ENCODE results near the gene ELAC2.

The ELAC2 gene

DNA sequence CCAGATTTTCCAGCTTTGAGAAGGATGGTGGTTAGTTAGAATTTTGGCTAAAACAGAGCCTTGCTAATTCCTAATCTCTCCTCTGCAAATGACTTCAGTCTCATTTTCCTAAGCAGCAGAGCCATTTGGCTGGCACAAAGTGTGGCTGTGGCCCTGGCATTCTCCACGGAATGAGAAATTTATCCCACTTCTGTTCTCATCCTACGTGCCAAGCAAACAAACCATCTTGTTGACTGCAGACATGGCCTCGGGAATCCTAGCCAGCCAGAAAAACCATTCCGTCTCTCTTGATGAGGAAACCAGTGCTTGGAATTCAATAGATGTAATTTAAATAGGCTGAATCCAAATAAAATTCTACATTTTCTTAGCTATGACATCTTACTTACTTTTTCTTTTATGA lies 34.1 kb upstream of the ELAC2 start:
- no CpG with 5 or more reads among the region's 4 CpGs for WGBS, 2 donors (ENCODE audit: extremely low coverage in 2 of 2, insufficient read length in 2 of 2, insufficient replicate concordance in 1 of 2)
- Histone ChIP-seq H2AFZ (ENCODE audit: low read length) (no peak overlapping the region), H4K91ac (ENCODE audit: low read depth, low read length, poor library complexity) (no peak overlapping the region), H3K4me2 (ENCODE audit: insufficient read depth, low read length, poor library complexity, severe bottlenecking) (no peak overlapping the region), H2BK5ac (ENCODE audit: low read length) (no peak overlapping the region), H3K4me1 (ENCODE audit: control insufficient read depth in 2 of 2, insufficient read depth in 1 of 2, low read depth in 1 of 2, low read length in 2 of 2) (no peaks in the 10 kb centered on the region), H2AK5ac (ENCODE audit: low read depth, low read length) (no peak overlapping the region), H3K4me3 (ENCODE audit: low read length in 2 of 2) (no peak overlapping the region), H3K9me3 (replicated peaks in 1 of 2; ENCODE audit: control insufficient read depth in 2 of 2, insufficient read depth in 1 of 2, low read depth in 1 of 2, low read length in 2 of 2) (peaks cover 0 to 1% of the 10 kb centered on the region in 2 donors), H2BK15ac (ENCODE audit: low read length) (no peak overlapping the region), H2BK120ac (ENCODE audit: low read depth, low read length) (no peak overlapping the region), H3K27me3 (ENCODE audit: control insufficient read depth in 3 of 3, insufficient read depth in 3 of 3, low read depth in 1 of 3, low read length in 3 of 3) (no peaks in the 10 kb centered on the region), H3K36me3 (replicated peaks in 1 of 2; ENCODE audit: control insufficient read depth in 2 of 2, insufficient read depth in 2 of 2, low read length in 2 of 2) (no peaks in the 10 kb centered on the region), H3K9ac (ENCODE audit: low read depth, low read length, poor library complexity) (no peak overlapping the region), H3K23ac (ENCODE audit: low read depth, low read length, poor library complexity) (no peak overlapping the region), H2BK12ac (ENCODE audit: low read length) (no peak overlapping the region), H3K79me1 (ENCODE audit: low read depth, low read length) (no peaks in the 10 kb centered on the region), H3K27ac (replicated peaks; ENCODE audit: low read length) (no peak overlapping the region), H3K14ac (ENCODE audit: low read length) (no peak overlapping the region), H3K4ac (ENCODE audit: low read length) (no peak overlapping the region), H3K18ac (ENCODE audit: low read length) (no peak overlapping the region), H4K8ac (ENCODE audit: low read depth, low read length) (no peak overlapping the region)
- DNase-seq (ENCODE audit: low spot score) = no peak

DNA sequence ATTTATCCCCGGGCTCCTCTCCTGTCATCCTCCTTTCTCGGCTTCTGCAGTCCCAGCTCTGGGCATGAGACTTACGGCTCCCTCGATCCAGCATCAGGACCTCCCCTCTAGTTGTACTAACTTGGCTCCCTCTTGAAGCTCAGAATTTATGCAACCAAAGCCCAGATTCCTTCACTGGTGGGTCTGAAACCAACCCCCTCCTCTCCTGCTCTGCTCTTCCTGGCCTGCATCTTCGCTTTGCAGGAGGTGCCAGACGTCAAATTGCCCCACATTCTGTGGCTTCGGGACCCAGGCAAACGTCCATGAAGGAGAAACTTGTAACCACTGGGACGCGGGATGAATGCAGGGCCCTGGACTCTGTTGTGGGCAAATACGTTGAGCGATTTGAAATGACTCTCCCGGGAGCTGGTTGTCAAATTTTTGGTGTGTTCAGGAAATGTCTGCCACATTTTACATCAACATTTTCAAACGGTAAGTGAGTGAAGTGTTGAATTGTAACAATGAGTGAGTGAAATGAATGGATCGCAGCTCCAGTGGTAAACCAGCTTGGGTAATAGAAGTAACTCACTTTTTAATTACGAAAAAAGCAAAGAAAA lies 29.3 kb upstream of the ELAC2 start:
- no peak overlapping the region for H3K4me2 ChIP-seq (ENCODE audit: insufficient read depth, low read length, poor library complexity, severe bottlenecking)
- no peak overlapping the region for H3K4me3 ChIP-seq (ENCODE audit: low read length in 2 of 2)
- no peak overlapping the region for H3K18ac ChIP-seq (ENCODE audit: low read length)
- no peak overlapping the region for H3K14ac ChIP-seq (ENCODE audit: low read length)
- no peak overlapping the region for H4K91ac ChIP-seq (ENCODE audit: low read depth, low read length, poor library complexity)
- no peak overlapping the region for H2AK5ac ChIP-seq (ENCODE audit: low read depth, low read length)
- H4K8ac ChIP-seq (ENCODE audit: low read depth, low read length) = no peak overlapping the region
- H3K4ac ChIP-seq (ENCODE audit: low read length) = no peak overlapping the region
- no peaks in the 10 kb centered on the region for H3K27me3 ChIP-seq (ENCODE audit: control insufficient read depth in 3 of 3, insufficient read depth in 3 of 3, low read depth in 1 of 3, low read length in 3 of 3)
- no peak overlapping the region for H2BK120ac ChIP-seq (ENCODE audit: low read depth, low read length)
- no peaks in the 10 kb centered on the region for H3K4me1 ChIP-seq (ENCODE audit: control insufficient read depth in 2 of 2, insufficient read depth in 1 of 2, low read depth in 1 of 2, low read length in 2 of 2)
- peaks cover 0 to 1% of the 10 kb centered on the region in 2 donors for H3K9me3 ChIP-seq (replicated peaks in 1 of 2; ENCODE audit: control insufficient read depth in 2 of 2, insufficient read depth in 1 of 2, low read depth in 1 of 2, low read length in 2 of 2)
- H2BK5ac ChIP-seq (ENCODE audit: low read length) = no peak overlapping the region
- no peak for DNase-seq (ENCODE audit: low spot score)
- no peak overlapping the region for H2BK12ac ChIP-seq (ENCODE audit: low read length)
- H3K9ac ChIP-seq (ENCODE audit: low read depth, low read length, poor library complexity) = no peak overlapping the region
- no CpG with 5 or more reads among the region's 16 CpGs for WGBS, 2 donors (ENCODE audit: extremely low coverage in 2 of 2, insufficient read length in 2 of 2, insufficient replicate concordance in 1 of 2)
- no peak overlapping the region for H2AFZ ChIP-seq (ENCODE audit: low read length)
- H3K36me3 ChIP-seq (replicated peaks in 1 of 2; ENCODE audit: control insufficient read depth in 2 of 2, insufficient read depth in 2 of 2, low read length in 2 of 2) = no peaks in the 10 kb centered on the region
- no peak overlapping the region for H3K27ac ChIP-seq (replicated peaks; ENCODE audit: low read length)
- no peaks in the 10 kb centered on the region for H3K79me1 ChIP-seq (ENCODE audit: low read depth, low read length)
- H2BK15ac ChIP-seq (ENCODE audit: low read length) = no peak overlapping the region
- H3K23ac ChIP-seq (ENCODE audit: low read depth, low read length, poor library complexity) = no peak overlapping the region

- no peak overlapping the region for H2AFZ ChIP-seq (ENCODE audit: low read length)
- no peak overlapping the region for H3K27ac ChIP-seq (replicated peaks; ENCODE audit: low read length)
- H2AK5ac ChIP-seq (ENCODE audit: low read depth, low read length) = no peak overlapping the region
- H3K9me3 ChIP-seq (replicated peaks in 1 of 2; ENCODE audit: control insufficient read depth in 2 of 2, insufficient read depth in 1 of 2, low read depth in 1 of 2, low read length in 2 of 2) = peaks cover 0 to 1% of the 10 kb centered on the region in 2 donors
- no peak overlapping the region for H3K4me3 ChIP-seq (ENCODE audit: low read length in 2 of 2)
- no peak overlapping the region for H3K9ac ChIP-seq (ENCODE audit: low read depth, low read length, poor library complexity)
- H2BK5ac ChIP-seq (ENCODE audit: low read length) = no peak overlapping the region
- no peak overlapping the region for H3K14ac ChIP-seq (ENCODE audit: low read length)
- H3K4ac ChIP-seq (ENCODE audit: low read length) = no peak overlapping the region
- no peaks in the 10 kb centered on the region for H3K79me1 ChIP-seq (ENCODE audit: low read depth, low read length)
- no peak for DNase-seq (ENCODE audit: low spot score)
- no CpG with 5 or more reads among the region's 12 CpGs for WGBS, 2 donors (ENCODE audit: extremely low coverage in 2 of 2, insufficient read length in 2 of 2, insufficient replicate concordance in 1 of 2)
- no peaks in the 10 kb centered on the region for H3K4me1 ChIP-seq (ENCODE audit: control insufficient read depth in 2 of 2, insufficient read depth in 1 of 2, low read depth in 1 of 2, low read length in 2 of 2)
- no peak overlapping the region for H3K4me2 ChIP-seq (ENCODE audit: insufficient read depth, low read length, poor library complexity, severe bottlenecking)
- no peak overlapping the region for H2BK15ac ChIP-seq (ENCODE audit: low read length)
- H3K27me3 ChIP-seq (ENCODE audit: control insufficient read depth in 3 of 3, insufficient read depth in 3 of 3, low read depth in 1 of 3, low read length in 3 of 3) = no peaks in the 10 kb centered on the region
- H2BK120ac ChIP-seq (ENCODE audit: low read depth, low read length) = no peak overlapping the region
- no peaks in the 10 kb centered on the region for H3K36me3 ChIP-seq (replicated peaks in 1 of 2; ENCODE audit: control insufficient read depth in 2 of 2, insufficient read depth in 2 of 2, low read length in 2 of 2)
- H3K18ac ChIP-seq (ENCODE audit: low read length) = no peak overlapping the region
- H4K91ac ChIP-seq (ENCODE audit: low read depth, low read length, poor library complexity) = no peak overlapping the region
- no peak overlapping the region for H3K23ac ChIP-seq (ENCODE audit: low read depth, low read length, poor library complexity)
- no peak overlapping the region for H4K8ac ChIP-seq (ENCODE audit: low read depth, low read length)
- H2BK12ac ChIP-seq (ENCODE audit: low read length) = no peak overlapping the region
Observed at GRCh38 chr17:13046361-13046760, 28.5 kb upstream of the ELAC2 start.

DNA sequence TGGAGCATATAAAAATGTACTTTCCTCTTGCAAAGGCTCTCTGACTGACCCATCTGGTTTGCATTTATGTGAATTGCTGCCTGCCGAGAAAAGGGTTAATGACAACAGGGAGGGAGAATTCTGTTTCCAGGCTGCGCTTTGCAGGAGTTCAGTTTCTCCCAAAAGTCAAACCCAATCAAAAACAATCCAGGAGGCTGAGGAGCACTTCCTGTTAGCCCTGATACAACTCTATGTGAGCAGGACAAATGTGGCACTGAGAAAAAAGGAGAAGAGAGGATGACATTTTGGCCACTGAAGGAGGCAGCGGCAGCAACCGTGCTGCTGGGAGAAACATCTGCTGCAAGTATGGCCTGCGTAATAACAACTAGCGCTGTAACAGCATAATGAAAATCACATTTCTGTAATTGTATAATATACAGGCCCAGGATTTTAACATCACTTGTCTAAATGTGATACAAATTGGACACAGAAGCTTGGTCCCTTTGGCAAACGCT lies 26.8 kb upstream of the ELAC2 start:
- H2BK120ac ChIP-seq (ENCODE audit: low read depth, low read length) = no peak overlapping the region
- H3K79me1 ChIP-seq (ENCODE audit: low read depth, low read length) = no peaks in the 10 kb centered on the region
- H2AFZ ChIP-seq (ENCODE audit: low read length) = peak overlapping the region; percentile 20
- DNase-seq (ENCODE audit: low spot score) = no peak
- no peak overlapping the region for H4K8ac ChIP-seq (ENCODE audit: low read depth, low read length)
- H3K4me1 ChIP-seq (ENCODE audit: control insufficient read depth in 2 of 2, insufficient read depth in 1 of 2, low read depth in 1 of 2, low read length in 2 of 2) = no peaks in the 10 kb centered on the region
- H3K27ac ChIP-seq (replicated peaks; ENCODE audit: low read length) = no peak overlapping the region
- H3K9ac ChIP-seq (ENCODE audit: low read depth, low read length, poor library complexity) = no peak overlapping the region
- H3K4me3 ChIP-seq (ENCODE audit: low read length in 2 of 2) = no peak overlapping the region
- H3K4ac ChIP-seq (ENCODE audit: low read length) = no peak overlapping the region
- H3K4me2 ChIP-seq (ENCODE audit: insufficient read depth, low read length, poor library complexity, severe bottlenecking) = no peak overlapping the region
- H3K9me3 ChIP-seq (replicated peaks in 1 of 2; ENCODE audit: control insufficient read depth in 2 of 2, insufficient read depth in 1 of 2, low read depth in 1 of 2, low read length in 2 of 2) = peaks cover 0 to 1% of the 10 kb centered on the region in 2 donors
- no peak overlapping the region for H3K14ac ChIP-seq (ENCODE audit: low read length)
- H3K27me3 ChIP-seq (ENCODE audit: control insufficient read depth in 3 of 3, insufficient read depth in 3 of 3, low read depth in 1 of 3, low read length in 3 of 3) = peaks cover 0 to 2% (median 0%) of the 10 kb centered on the region in 3 experiments
- no peak overlapping the region for H2BK15ac ChIP-seq (ENCODE audit: low read length)
- H2BK12ac ChIP-seq (ENCODE audit: low read length) = no peak overlapping the region
- no peak overlapping the region for H3K23ac ChIP-seq (ENCODE audit: low read depth, low read length, poor library complexity)
- no peak overlapping the region for H2BK5ac ChIP-seq (ENCODE audit: low read length)
- H4K91ac ChIP-seq (ENCODE audit: low read depth, low read length, poor library complexity) = no peak overlapping the region
- H2AK5ac ChIP-seq (ENCODE audit: low read depth, low read length) = no peak overlapping the region
- H3K18ac ChIP-seq (ENCODE audit: low read length) = no peak overlapping the region
- WGBS, 2 donors (ENCODE audit: extremely low coverage in 2 of 2, insufficient read length in 2 of 2, insufficient replicate concordance in 1 of 2) = no CpG with 5 or more reads among the region's 7 CpGs
- no peaks in the 10 kb centered on the region for H3K36me3 ChIP-seq (replicated peaks in 1 of 2; ENCODE audit: control insufficient read depth in 2 of 2, insufficient read depth in 2 of 2, low read length in 2 of 2)

Data from neuronal stem cell (in vitro differentiated cells).